Activated naive CD4-positive, alpha-beta T cell treated with anti-CD3 and anti-CD28 coated beads, Interleukin-2, amount 50 U/mL, for 16 hours (primary cell): Measurements from ENCODE around the gene NPVF.

ENCODE experiments used
- DNase-seq: peaks from one replicate; pipeline ENCODE4 v3.0.0-alpha.2; 2020

Gene NPVF

GRCh38 chr7:25223206-25223605 lies 5.1 kb downstream of the NPVF start:
- DNase-seq: no peak

- no peak for DNase-seq
Observed at GRCh38 chr7:25222666-25223065, 5.6 kb downstream of the NPVF start.

- no peak for DNase-seq
Observed at GRCh38 chr7:25221009-25221408, 7.3 kb downstream of the NPVF start.

GRCh38 chr7:25218191-25218590 lies 10.1 kb downstream of the NPVF start:
- DNase-seq: no peak

- DNase-seq: no peak
Observed at GRCh38 chr7:25216837-25217236, 11.4 kb downstream of the NPVF start.

- DNase-seq: no peak
Observed at GRCh38 chr7:25215694-25216335, 12.5 kb downstream of the NPVF start.

GRCh38 chr7:25208525-25209221 lies 19.6 kb downstream of the NPVF start:
- DNase-seq: no peak

- no peak for DNase-seq
Observed at GRCh38 chr7:25207887-25208286, 20.4 kb downstream of the NPVF start.

GRCh38 chr7:25206765-25207164 lies 21.5 kb downstream of the NPVF start:
- DNase-seq: no peak

GRCh38 chr7:25196132-25196896 lies 32.0 kb downstream of the NPVF start:
- no peak for DNase-seq

GRCh38 chr7:25194036-25194435 lies 34.2 kb downstream of the NPVF start:
- DNase-seq: no peak

- no peak for DNase-seq
Observed at GRCh38 chr7:25192043-25192442, 36.2 kb downstream of the NPVF start.

- no peak for DNase-seq
Observed at GRCh38 chr7:25189197-25189596, 39.1 kb downstream of the NPVF start.

GRCh38 chr7:25187932-25188331 lies 40.4 kb downstream of the NPVF start:
- no peak for DNase-seq

GRCh38 chr7:25186436-25186835 lies 41.9 kb downstream of the NPVF start:
- no peak for DNase-seq

GRCh38 chr7:25181532-25181931 lies 46.8 kb downstream of the NPVF start:
- no peak for DNase-seq

GRCh38 chr7:25180946-25181345 lies 47.3 kb downstream of the NPVF start:
- no peak for DNase-seq

GRCh38 chr7:25180592-25180923 lies 47.7 kb downstream of the NPVF start:
- no peak for DNase-seq

GRCh38 chr7:25179771-25180591 lies 48.3 kb downstream of the NPVF start:
- peak; percentile 95 for DNase-seq

- DNase-seq: no peak
Observed at GRCh38 chr7:25179325-25179724, 49.0 kb downstream of the NPVF start.
